Measurements from ENCODE around the gene GP9.

The GP9 gene

DNA sequence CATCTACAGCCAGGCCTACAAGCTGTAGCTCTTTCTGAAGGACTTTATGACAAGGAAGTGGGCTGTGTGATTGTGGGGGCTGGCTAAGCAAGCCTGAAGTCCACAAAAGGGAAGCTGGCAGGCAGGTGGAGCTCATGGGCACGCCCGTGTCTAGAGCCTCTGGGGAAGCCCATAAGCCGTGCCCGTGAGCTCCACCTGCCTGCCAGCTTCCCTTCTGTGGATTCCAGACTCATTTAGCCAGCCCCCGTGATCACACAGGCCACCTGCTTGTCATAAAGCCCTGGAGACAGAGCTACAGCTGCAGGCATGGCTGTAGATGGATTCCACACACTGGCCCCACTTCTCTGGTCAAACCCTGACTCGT lies 44.2 kb upstream of the GP9 start:
- no peak for TF ChIP-seq YY1 (IDR thresholded peaks at IDR 0.05; ENCODE audit: low read depth)
- TF ChIP-seq EGR1 (IDR thresholded peaks at IDR 0.05): no peak
- TF ChIP-seq TEAD4 (IDR thresholded peaks at IDR 0.05): no peak
- TF ChIP-seq CREB1 (IDR thresholded peaks at IDR 0.05; ENCODE audit: low read depth): no peak
- no peak for TF ChIP-seq FOXM1 (IDR thresholded peaks at IDR 0.05; ENCODE audit: borderline replicate concordance, low read depth)
- TF ChIP-seq TCF12 (IDR thresholded peaks at IDR 0.05; ENCODE audit: low read depth): no peak
- TF ChIP-seq, protein P1, sequence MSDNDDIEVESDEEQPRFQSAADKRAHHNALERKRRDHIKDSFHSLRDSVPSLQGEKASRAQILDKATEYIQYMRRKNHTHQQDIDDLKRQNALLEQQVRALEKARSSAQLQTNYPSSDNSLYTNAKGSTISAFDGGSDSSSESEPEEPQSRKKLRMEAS (IDR thresholded peaks at IDR 0.05): no peak
- no peak for TF ChIP-seq CEBPB (IDR thresholded peaks at IDR 0.05)
- TF ChIP-seq RAD21 (IDR thresholded peaks at IDR 0.05; ENCODE audit: low read depth): no peak
- no peak for TF ChIP-seq TAF1 (IDR thresholded peaks at IDR 0.05; ENCODE audit: low read depth)
- TF ChIP-seq REST (IDR thresholded peaks at IDR 0.05; ENCODE audit: low read depth): no peak
- TF ChIP-seq NFIC (IDR thresholded peaks at IDR 0.05): no peak
- TF ChIP-seq USF1 (IDR thresholded peaks at IDR 0.05): no peak
- TF ChIP-seq ZBTB7A (IDR thresholded peaks at IDR 0.05; ENCODE audit: low read depth): no peak
- no peak for TF ChIP-seq EP300 (IDR thresholded peaks at IDR 0.05; ENCODE audit: borderline replicate concordance)

DNA sequence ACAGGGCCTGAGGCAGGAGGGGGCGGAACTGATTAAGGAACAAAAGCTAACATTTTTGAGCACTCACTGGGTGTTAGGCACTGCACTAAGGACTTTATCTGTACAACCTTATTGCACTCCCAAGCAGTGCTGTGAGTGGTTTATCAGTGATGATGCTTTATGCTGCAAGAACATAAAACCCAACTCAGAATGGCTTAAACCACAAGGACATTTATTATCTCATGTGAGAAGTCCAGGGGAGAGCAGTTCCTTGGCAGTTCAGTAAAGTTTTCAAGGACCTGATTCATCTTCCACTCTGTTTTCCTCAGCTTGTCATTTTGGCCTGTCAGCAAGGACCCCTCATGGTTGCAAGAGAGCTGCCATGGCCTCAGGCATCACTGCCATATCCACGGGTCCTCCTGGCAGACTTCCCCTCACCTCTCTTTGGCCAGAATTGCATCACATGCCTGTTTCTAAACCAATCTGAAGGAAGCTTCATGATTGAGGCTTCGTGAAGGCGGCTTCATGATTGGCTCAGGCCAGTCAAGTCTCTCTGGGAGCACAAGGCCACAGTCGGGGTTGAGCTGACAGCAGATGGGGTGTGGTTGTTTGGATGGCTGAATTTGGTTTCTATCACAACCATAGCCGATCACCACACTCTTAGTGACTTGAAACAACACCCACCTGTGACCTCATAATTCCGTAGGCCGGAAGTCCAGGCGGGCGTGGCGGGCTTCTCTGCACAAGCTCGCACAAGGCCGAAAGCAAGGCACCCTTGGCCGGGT lies 43.7 kb upstream of the GP9 start:
- TF ChIP-seq RAD21 (IDR thresholded peaks at IDR 0.05; ENCODE audit: low read depth): no peak
- TF ChIP-seq CREB1 (IDR thresholded peaks at IDR 0.05; ENCODE audit: low read depth): no peak
- no peak for TF ChIP-seq YY1 (IDR thresholded peaks at IDR 0.05; ENCODE audit: low read depth)
- no peak for TF ChIP-seq USF1 (IDR thresholded peaks at IDR 0.05)
- no peak for TF ChIP-seq REST (IDR thresholded peaks at IDR 0.05; ENCODE audit: low read depth)
- no peak for TF ChIP-seq TAF1 (IDR thresholded peaks at IDR 0.05; ENCODE audit: low read depth)
- TF ChIP-seq EGR1 (IDR thresholded peaks at IDR 0.05): no peak
- no peak for TF ChIP-seq FOXM1 (IDR thresholded peaks at IDR 0.05; ENCODE audit: borderline replicate concordance, low read depth)

- no peak for TF ChIP-seq REST (IDR thresholded peaks at IDR 0.05; ENCODE audit: low read depth)
- no peak for TF ChIP-seq YY1 (IDR thresholded peaks at IDR 0.05; ENCODE audit: low read depth)
- no peak for TF ChIP-seq USF1 (IDR thresholded peaks at IDR 0.05)
- TF ChIP-seq ZBTB7A (IDR thresholded peaks at IDR 0.05; ENCODE audit: low read depth): no peak
- no peak for TF ChIP-seq TEAD4 (IDR thresholded peaks at IDR 0.05)
- TF ChIP-seq TCF12 (IDR thresholded peaks at IDR 0.05; ENCODE audit: low read depth): no peak
- TF ChIP-seq CREB1 (IDR thresholded peaks at IDR 0.05; ENCODE audit: low read depth): no peak
- TF ChIP-seq TAF1 (IDR thresholded peaks at IDR 0.05; ENCODE audit: low read depth): no peak
- no peak for TF ChIP-seq CEBPB (IDR thresholded peaks at IDR 0.05)
- TF ChIP-seq FOXM1 (IDR thresholded peaks at IDR 0.05; ENCODE audit: borderline replicate concordance, low read depth): no peak
- TF ChIP-seq EGR1 (IDR thresholded peaks at IDR 0.05): no peak
- TF ChIP-seq NFIC (IDR thresholded peaks at IDR 0.05): no peak
- no peak for TF ChIP-seq EP300 (IDR thresholded peaks at IDR 0.05; ENCODE audit: borderline replicate concordance)
- no peak for TF ChIP-seq RAD21 (IDR thresholded peaks at IDR 0.05; ENCODE audit: low read depth)
- TF ChIP-seq, protein P1 (IDR thresholded peaks at IDR 0.05): no peak
These were observed 43.1 kb upstream of the GP9 start for GRCh38 chr3:129017484-129017899.

DNA sequence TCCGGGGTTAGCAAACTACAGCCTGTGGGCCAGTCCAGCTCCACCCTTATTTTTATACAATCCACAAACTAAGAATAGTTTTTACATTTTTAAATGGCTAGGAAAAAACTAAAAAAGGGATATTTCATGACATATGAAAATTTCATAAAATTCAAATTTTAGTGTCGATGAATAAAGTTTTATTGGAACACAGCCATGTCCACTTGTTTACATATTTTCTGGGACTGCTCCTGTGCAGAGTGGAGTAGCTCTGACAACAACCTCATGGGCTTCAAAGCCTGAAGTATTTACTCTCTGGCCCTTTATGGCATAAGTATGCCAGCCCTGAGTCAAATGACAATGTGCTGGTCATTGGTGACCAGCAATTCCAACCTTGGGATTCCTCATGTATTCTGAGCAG lies 42.3 kb upstream of the GP9 start:
- TF ChIP-seq EP300 (IDR thresholded peaks at IDR 0.05; ENCODE audit: borderline replicate concordance) (no peak), ZBTB7A (IDR thresholded peaks at IDR 0.05; ENCODE audit: low read depth) (no peak), CREB1 (IDR thresholded peaks at IDR 0.05; ENCODE audit: low read depth) (no peak), TEAD4 (IDR thresholded peaks at IDR 0.05) (no peak), TCF12 (IDR thresholded peaks at IDR 0.05; ENCODE audit: low read depth) (no peak), YY1 (IDR thresholded peaks at IDR 0.05; ENCODE audit: low read depth) (no peak), TAF1 (IDR thresholded peaks at IDR 0.05; ENCODE audit: low read depth) (no peak), FOXM1 (IDR thresholded peaks at IDR 0.05; ENCODE audit: borderline replicate concordance, low read depth) (no peak), NFIC (IDR thresholded peaks at IDR 0.05) (no peak), USF1 (IDR thresholded peaks at IDR 0.05) (no peak)
